Body of pancreas (tissue), 4 donors: ENCODE data around the gene ENPP6.

ENCODE experiments used
- CTCF ChIP-seq, 7 experiments: fragments of 450-650 bp in 4 of 7; fragments of 200-600 bp in 3 of 7; sonication (generic) in 3 of 7; IDR thresholded peaks; one replicate each; pipeline ENCODE4 v1.5.1; 2016 to 2019; ENCODE audit warnings: antibody characterized with exemption in 7 of 7
- POLR2A ChIP-seq, 3 donors: fragments of 450-650 bp; IDR thresholded peaks; one replicate each; pipeline ENCODE4 v1.6.1; 2016; ENCODE audit warnings: antibody characterized with exemption in 3 of 3, mild to moderate bottlenecking in 2 of 3

- TF ChIP-seq CTCF (IDR thresholded peaks at IDR 0.05): no peak
- no peak for TF ChIP-seq POLR2A (IDR thresholded peaks at IDR 0.05)
These were observed 164.2 kb downstream of the ENPP6 start for GRCh38 chr4:184053434-184053833.
